RWPE1 (cell line): ENCODE results near the gene SEMA5A.

Experiments
- CTCF ChIA-PET: fragments of 350-600 bp; sonication (Branson Sonifier 250); formaldehyde crosslinking; extraction: SDS; loops from one replicate; lab custom pipeline; 2021; lab: Yijun Ruan, JAX
- POLR2A ChIA-PET: fragments of 400-600 bp; formaldehyde crosslinking; extraction: SDS; loops from one replicate; lab custom pipeline; 2020; ENCODE audit warnings: antibody characterized with exemption; ENCODE audit not compliant: low non-redundant PET; lab: Yijun Ruan, JAX
- DNase-seq: peaks from one replicate; pipeline ENCODE4 v3.0.0; 2012; ENCODE audit warnings: low spot score
- H3K27ac ChIP-seq: fragments of 450-650 bp; 2 replicates; pipeline ENCODE4 v1.5.1; 2017
- CTCF ChIP-seq: fragments of 450-650 bp; conservative IDR thresholded peaks from 2 replicates; pipeline ENCODE4 v1.5.1; 2017; ENCODE audit warnings: low read depth, mild to moderate bottlenecking

Gene SEMA5A

GRCh38 chr5:9342161-9342787 lies 203.6 kb downstream of the SEMA5A start:
- ChIA-PET CTCF (interaction anchor here (0.6 to 0.7 kb wide), 2 partner anchors 150 to 282 kb away, joined by 3 read pairs; no protein-coding TSS in a partner anchor), POLR2A (no interaction called here)
- DNase-seq, result no peak
- no peak for TF ChIP-seq CTCF
- no peak overlapping the region for H3K27ac ChIP-seq

GRCh38 chr5:9340085-9340484 lies 205.8 kb downstream of the SEMA5A start:
- ChIA-PET POLR2A (no interaction called here), CTCF (no interaction called here)
- no peak overlapping the region for H3K27ac ChIP-seq
- DNase-seq, result no peak
- TF ChIP-seq CTCF, result no peak

- peak; percentile 45 for TF ChIP-seq CTCF
- POLR2A ChIA-PET, result no interaction called here
- CTCF ChIA-PET, result no interaction called here
- no peak for DNase-seq
- no peak overlapping the region for H3K27ac ChIP-seq
Measured at GRCh38 chr5:9339206-9339818, 206.6 kb downstream of the SEMA5A start.

GRCh38 chr5:9338796-9339195 lies 207.1 kb downstream of the SEMA5A start:
- ChIA-PET CTCF (no interaction called here), POLR2A (no interaction called here)
- no peak for TF ChIP-seq CTCF
- no peak for DNase-seq
- H3K27ac ChIP-seq, result no peak overlapping the region

- CTCF ChIA-PET, result no interaction called here
- no peak overlapping the region for H3K27ac ChIP-seq
- DNase-seq, result peak; percentile 35
- POLR2A ChIA-PET, result no interaction called here
- TF ChIP-seq CTCF, result no peak
Measured at GRCh38 chr5:9337928-9338595, 207.8 kb downstream of the SEMA5A start.

- DNase-seq, result no peak
- H3K27ac ChIP-seq, result no peak overlapping the region
- ChIA-PET POLR2A (no interaction called here), CTCF (interaction anchor here (0.6 kb wide), 1 partner anchor 890 kb away, joined by 5 read pairs; no protein-coding TSS in a partner anchor)
- no peak for TF ChIP-seq CTCF
Measured at GRCh38 chr5:9335754-9336495, 209.9 kb downstream of the SEMA5A start.
